Right lobe of liver (tissue), 4 donors: ENCODE results near the gene PDE4B.

Source experiments
- CTCF ChIP-seq, 4 donors: fragments of 200-600 bp in 3 of 4; fragments of 450-650 bp in 1 of 4; IDR thresholded peaks; one replicate each; pipeline versions ENCODE4 v1.5.1 to v1.8.0; 2016 to 2022; ENCODE audit warnings: antibody characterized with exemption in 4 of 4, mild to moderate bottlenecking in 2 of 4
- POLR2A ChIP-seq: fragments of 450-650 bp; IDR thresholded peaks from one replicate; pipeline ENCODE4 v1.6.1; 2017; ENCODE audit warnings: antibody characterized with exemption, mild to moderate bottlenecking
- donor health status: DM: no; HTN: no; CAD: no.
- donor health status: DM: no; HTN: no; CAD: no.
- donor health status: DM: no; HTN: yes; CAD: no.

DNA sequence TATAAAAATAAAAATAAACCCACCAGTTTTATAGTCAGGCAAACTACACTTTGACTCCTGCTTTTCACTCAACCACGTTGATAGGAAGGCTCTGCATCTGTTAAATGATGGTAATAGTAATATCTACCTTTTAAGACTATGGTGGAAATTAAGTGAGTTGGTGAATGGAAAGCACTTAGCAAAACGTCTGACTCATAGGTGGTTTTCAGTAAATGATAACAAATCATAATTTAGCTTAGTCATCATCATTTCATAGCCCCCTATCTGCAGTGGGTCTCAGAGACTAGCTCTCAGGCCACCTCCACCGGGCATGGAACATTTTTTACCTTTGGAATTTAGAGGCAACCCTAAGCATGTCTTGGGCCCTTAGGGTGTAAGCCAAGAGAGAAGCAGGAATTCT, 160.0 kb downstream of the PDE4B start:
- no peak for TF ChIP-seq CTCF (IDR thresholded peaks at IDR 0.05)
- no peak for TF ChIP-seq POLR2A
